Measurements from ENCODE around the gene NACAD.

Gene NACAD

GRCh38 chr7:45081670-45081974 is 7.1 kb downstream of the NACAD start:
- TF ChIP-seq, protein P1, sequence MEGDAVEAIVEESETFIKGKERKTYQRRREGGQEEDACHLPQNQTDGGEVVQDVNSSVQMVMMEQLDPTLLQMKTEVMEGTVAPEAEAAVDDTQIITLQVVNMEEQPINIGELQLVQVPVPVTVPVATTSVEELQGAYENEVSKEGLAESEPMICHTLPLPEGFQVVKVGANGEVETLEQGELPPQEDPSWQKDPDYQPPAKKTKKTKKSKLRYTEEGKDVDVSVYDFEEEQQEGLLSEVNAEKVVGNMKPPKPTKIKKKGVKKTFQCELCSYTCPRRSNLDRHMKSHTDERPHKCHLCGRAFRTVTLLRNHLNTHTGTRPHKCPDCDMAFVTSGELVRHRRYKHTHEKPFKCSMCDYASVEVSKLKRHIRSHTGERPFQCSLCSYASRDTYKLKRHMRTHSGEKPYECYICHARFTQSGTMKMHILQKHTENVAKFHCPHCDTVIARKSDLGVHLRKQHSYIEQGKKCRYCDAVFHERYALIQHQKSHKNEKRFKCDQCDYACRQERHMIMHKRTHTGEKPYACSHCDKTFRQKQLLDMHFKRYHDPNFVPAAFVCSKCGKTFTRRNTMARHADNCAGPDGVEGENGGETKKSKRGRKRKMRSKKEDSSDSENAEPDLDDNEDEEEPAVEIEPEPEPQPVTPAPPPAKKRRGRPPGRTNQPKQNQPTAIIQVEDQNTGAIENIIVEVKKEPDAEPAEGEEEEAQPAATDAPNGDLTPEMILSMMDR (IDR thresholded peaks at IDR 0.05): no peak
- no peak for TF ChIP-seq ZFX (IDR thresholded peaks at IDR 0.05; ENCODE audit: borderline replicate concordance)
- H3K27ac ChIP-seq: no peak overlapping the region

GRCh38 chr7:45080958-45081669 is 7.7 kb downstream of the NACAD start:
- H3K27ac ChIP-seq: no peak overlapping the region
- no peak for TF ChIP-seq ZFX (IDR thresholded peaks at IDR 0.05; ENCODE audit: borderline replicate concordance)
- TF ChIP-seq, protein P1 (IDR thresholded peaks at IDR 0.05): no peak

DNA sequence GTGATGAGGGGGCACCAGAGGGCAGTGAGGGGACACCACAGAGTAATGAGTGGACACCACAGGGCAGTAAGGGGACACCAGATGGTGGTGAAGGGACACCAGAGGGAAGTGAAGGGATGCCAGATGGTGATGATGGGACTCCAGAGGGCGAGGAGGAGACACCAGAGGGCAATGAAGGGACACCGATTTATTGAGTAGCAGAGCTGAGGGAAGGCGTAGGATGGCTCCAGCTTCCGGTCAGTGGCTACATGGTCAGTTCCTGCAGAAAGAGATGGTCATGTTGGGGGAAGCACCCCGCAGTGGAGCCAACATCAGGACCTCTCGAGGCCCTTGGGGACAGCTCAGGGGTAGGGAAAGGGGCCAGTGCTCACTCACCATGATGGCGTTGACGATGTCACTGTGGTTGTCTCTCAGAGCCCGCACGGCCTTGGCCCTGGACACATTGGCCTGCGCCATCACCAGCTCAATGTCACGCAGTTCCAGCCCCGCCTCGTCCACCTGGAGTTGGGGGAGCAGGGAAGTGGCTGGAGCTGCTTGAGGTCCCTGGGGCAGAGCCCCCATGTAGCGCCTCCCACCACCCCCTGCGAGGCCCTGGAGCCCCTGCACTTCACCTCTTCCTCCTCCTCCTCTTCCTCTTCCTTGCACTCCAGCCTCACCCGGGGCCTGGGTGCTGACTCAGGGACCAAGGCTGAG is 8.4 kb downstream of the NACAD start:
- no peak for TF ChIP-seq ZFX (IDR thresholded peaks at IDR 0.05; ENCODE audit: borderline replicate concordance)
- TF ChIP-seq, protein P1 (IDR thresholded peaks at IDR 0.05): no peak
- H3K27ac ChIP-seq: no peak overlapping the region

DNA sequence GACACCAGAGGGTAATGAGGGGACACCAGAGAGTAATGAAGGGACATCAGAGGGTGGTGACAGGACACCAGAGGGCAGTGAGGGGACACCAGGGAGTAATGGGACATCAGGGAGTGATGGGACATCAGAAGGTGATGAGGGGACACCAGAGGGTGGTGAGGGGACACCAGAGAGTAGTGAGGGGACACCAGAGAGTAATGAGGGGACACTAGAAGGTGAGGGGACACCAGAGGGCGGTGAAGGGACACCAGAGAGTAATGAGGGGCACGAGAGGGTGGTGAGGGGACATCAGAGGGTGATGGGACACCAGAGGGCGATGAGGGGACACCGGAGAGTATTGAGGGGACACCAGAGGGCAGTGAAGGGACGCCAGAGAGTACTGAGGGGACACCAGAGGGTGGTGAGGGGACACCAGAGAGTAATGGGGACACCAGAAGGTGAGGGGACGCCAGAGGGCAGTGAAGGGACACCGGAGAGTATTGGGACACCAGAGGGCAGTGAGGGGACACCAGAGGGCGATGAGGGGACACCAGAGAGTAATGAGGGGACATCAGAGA is 10.6 kb downstream of the NACAD start:
- H3K27ac ChIP-seq: no peak overlapping the region
- no peak for TF ChIP-seq ZFX (IDR thresholded peaks at IDR 0.05; ENCODE audit: borderline replicate concordance)
- TF ChIP-seq, protein P1 (IDR thresholded peaks at IDR 0.05): no peak

GRCh38 chr7:45077579-45077978 is 11.2 kb downstream of the NACAD start:
- no peak for TF ChIP-seq ZFX (IDR thresholded peaks at IDR 0.05; ENCODE audit: borderline replicate concordance)
- TF ChIP-seq, protein P1 (IDR thresholded peaks at IDR 0.05): no peak
- H3K27ac ChIP-seq: no peak overlapping the region

- H3K27ac ChIP-seq: no peak overlapping the region
- TF ChIP-seq, protein P1 (IDR thresholded peaks at IDR 0.05): no peak
- no peak for TF ChIP-seq ZFX (IDR thresholded peaks at IDR 0.05; ENCODE audit: borderline replicate concordance)
Observed at GRCh38 chr7:45076946-45077345, 11.8 kb downstream of the NACAD start.
